IPS DF 19.7 (cell line): Measurements from ENCODE around the gene AOPEP.

Experiments
- DNase-seq: peaks from one replicate; pipeline ENCODE4 v3.0.0-alpha.2; 2013; ENCODE audit warnings: low read depth, low spot score

AOPEP gene

GRCh38 chr9:95058121-95058785 lies 331.8 kb downstream of the AOPEP start:
- DNase-seq = no peak

GRCh38 chr9:95058795-95059386 lies 332.4 kb downstream of the AOPEP start:
- no peak for DNase-seq

GRCh38 chr9:95060234-95060633 lies 333.7 kb downstream of the AOPEP start:
- DNase-seq = no peak

- DNase-seq = no peak
Observed at GRCh38 chr9:95060916-95061315, 334.4 kb downstream of the AOPEP start.

- DNase-seq = no peak
Observed at GRCh38 chr9:95061916-95062595, 335.6 kb downstream of the AOPEP start.

GRCh38 chr9:95062596-95063065 lies 336.1 kb downstream of the AOPEP start:
- no peak for DNase-seq

GRCh38 chr9:95063300-95063699 lies 336.8 kb downstream of the AOPEP start:
- DNase-seq = no peak

- DNase-seq = no peak
Observed at GRCh38 chr9:95065224-95065623, 338.7 kb downstream of the AOPEP start.

GRCh38 chr9:95067057-95067456 lies 340.6 kb downstream of the AOPEP start:
- no peak for DNase-seq

GRCh38 chr9:95067897-95068296 lies 341.4 kb downstream of the AOPEP start:
- no peak for DNase-seq

- no peak for DNase-seq
Observed at GRCh38 chr9:95070549-95071021, 344.1 kb downstream of the AOPEP start.

GRCh38 chr9:95071450-95071849 lies 345.0 kb downstream of the AOPEP start:
- no peak for DNase-seq

GRCh38 chr9:95071925-95072324 lies 345.4 kb downstream of the AOPEP start:
- no peak for DNase-seq

GRCh38 chr9:95073042-95073607 lies 346.6 kb downstream of the AOPEP start:
- peak; percentile 30 for DNase-seq

- no peak for DNase-seq
Observed at GRCh38 chr9:95073918-95074317, 347.4 kb downstream of the AOPEP start.

GRCh38 chr9:95074632-95075031 lies 348.1 kb downstream of the AOPEP start:
- DNase-seq = no peak

GRCh38 chr9:95075700-95076099 lies 349.2 kb downstream of the AOPEP start:
- DNase-seq = no peak

- DNase-seq = no peak
Observed at GRCh38 chr9:95076696-95077052, 350.2 kb downstream of the AOPEP start.

GRCh38 chr9:95077053-95077765 lies 350.7 kb downstream of the AOPEP start:
- DNase-seq = no peak

GRCh38 chr9:95077766-95078370 lies 351.4 kb downstream of the AOPEP start:
- DNase-seq = no peak

GRCh38 chr9:95078511-95078910 lies 352.0 kb downstream of the AOPEP start:
- no peak for DNase-seq
